HepG2 (cell line): ENCODE measurements around the gene COQ7. TPM values are rescaled to one million over a fixed set of nuclear protein-coding genes. Genes with fewer than 3 reads are reported as not detected.

ENCODE experiments used
- AHDC1 ChIP-seq: sonication (generic); formaldehyde crosslinking; IDR thresholded peaks from 2 replicates; pipeline ENCODE4 v1.5.1; 2020; ENCODE audit warnings: mild to moderate bottlenecking, missing genetic modification reagents, borderline replicate concordance
- CBFB ChIP-seq: sonication (generic); formaldehyde crosslinking; IDR thresholded peaks from 2 replicates; pipeline ENCODE4 v1.4.0; 2020; ENCODE audit warnings: missing genetic modification reagents
- CENPT ChIP-seq: sonication (generic); formaldehyde crosslinking; IDR thresholded peaks from 2 replicates; pipeline ENCODE4 v1.8.0; 2022; ENCODE audit warnings: low read depth, mild to moderate bottlenecking, moderate library complexity, missing genetic modification reagents
- ELF1 ChIP-seq: sonication (generic); formaldehyde crosslinking; IDR thresholded peaks from 2 replicates; pipeline ENCODE4 v1.4.0; 2020; ENCODE audit warnings: missing genetic modification reagents
- ETV6 ChIP-seq: sonication (generic); formaldehyde crosslinking; conservative IDR thresholded peaks from 2 replicates; pipeline ENCODE4 v1.4.0; 2020; ENCODE audit warnings: missing genetic modification reagents
- HCFC1 ChIP-seq: fragments of 150-350 bp; IDR thresholded peaks from 2 replicates; pipeline ENCODE4 v1.6.1; 2014; ENCODE audit warnings: low read depth, low read length
- MED8 ChIP-seq: sonication (generic); formaldehyde crosslinking; IDR thresholded peaks from 2 replicates; pipeline ENCODE4 v1.8.1; 2023; ENCODE audit warnings: mild to moderate bottlenecking, missing genetic modification reagents; ENCODE audit not compliant: insufficient replicate concordance
- NFRKB ChIP-seq: fragments of 450-650 bp; IDR thresholded peaks from 2 replicates; pipeline ENCODE4 v1.6.1; 2017
- RFX3 ChIP-seq: IDR thresholded peaks from 2 replicates; pipeline ENCODE4 v1.6.1; 2016; ENCODE audit warnings: missing biosample characterization, missing genetic modification reagents
- ZFP37 ChIP-seq: sonication (generic); formaldehyde crosslinking; IDR thresholded peaks from 2 replicates; pipeline ENCODE4 v1.4.0; 2020; ENCODE audit warnings: missing genetic modification reagents, borderline replicate concordance
- ZNF780A ChIP-seq: sonication (generic); formaldehyde crosslinking; IDR thresholded peaks from 2 replicates; pipeline ENCODE4 v1.8.0; 2022; ENCODE audit warnings: mild to moderate bottlenecking, missing genetic modification reagents, moderate library complexity
- polyA plus RNA-seq, 8 experiments: library from polyadenylated mRNA; depleted of rRNA in 3 of 8; stranded (reverse) in 7 of 8; unstranded in 1 of 8; fragments of >200 nt; fragmentation: Illumina TruSeq in 4 of 8; extraction: Trizol in 4 of 8; gene quantifications; 2 replicates each; pipeline versions ENCODE4 v1.2.1 to v1.2.3, GENCODE V29; 2011 to 2016; ENCODE audit warnings: low read depth in 4 of 8, missing spikeins in 1 of 8, mixed read lengths in 1 of 8; ENCODE audit not compliant: insufficient read depth in 1 of 8
- total RNA-seq, 5 experiments: library from RNA; depleted of rRNA; stranded (reverse); fragments of >200 nt; fragmentation: Illumina TruSeq; extraction: Trizol; gene quantifications; 2 replicates each; pipeline ENCODE4 v1.2.3, GENCODE V29; 2016; ENCODE audit warnings: low read depth in 1 of 5
- TF ChIP-seq, protein P1 (sequence below): sonication (generic); formaldehyde crosslinking; IDR thresholded peaks from 2 replicates; pipeline ENCODE4 v1.5.1; 2020; ENCODE audit warnings: mild to moderate bottlenecking, missing genetic modification reagents, moderate library complexity
- TF ChIP-seq, protein P2 (sequence below): IDR thresholded peaks from 2 replicates; pipeline ENCODE4 v1.6.1; 2012; ENCODE audit warnings: low read length, improper control_type of control experiment
- TF ChIP-seq, protein P3 (sequence below): sonication (generic); formaldehyde crosslinking; IDR thresholded peaks from 2 replicates; pipeline ENCODE4 v1.5.0; 2020; ENCODE audit warnings: missing genetic modification reagents, mild to moderate bottlenecking, borderline replicate concordance

Gene COQ7
- total and polyA plus RNA-seq, 2 of the 13 experiments (the other 11 are each of a cell fraction or from before 2014, with no cell fraction given): 20.1 to 45.7 TPM

DNA sequence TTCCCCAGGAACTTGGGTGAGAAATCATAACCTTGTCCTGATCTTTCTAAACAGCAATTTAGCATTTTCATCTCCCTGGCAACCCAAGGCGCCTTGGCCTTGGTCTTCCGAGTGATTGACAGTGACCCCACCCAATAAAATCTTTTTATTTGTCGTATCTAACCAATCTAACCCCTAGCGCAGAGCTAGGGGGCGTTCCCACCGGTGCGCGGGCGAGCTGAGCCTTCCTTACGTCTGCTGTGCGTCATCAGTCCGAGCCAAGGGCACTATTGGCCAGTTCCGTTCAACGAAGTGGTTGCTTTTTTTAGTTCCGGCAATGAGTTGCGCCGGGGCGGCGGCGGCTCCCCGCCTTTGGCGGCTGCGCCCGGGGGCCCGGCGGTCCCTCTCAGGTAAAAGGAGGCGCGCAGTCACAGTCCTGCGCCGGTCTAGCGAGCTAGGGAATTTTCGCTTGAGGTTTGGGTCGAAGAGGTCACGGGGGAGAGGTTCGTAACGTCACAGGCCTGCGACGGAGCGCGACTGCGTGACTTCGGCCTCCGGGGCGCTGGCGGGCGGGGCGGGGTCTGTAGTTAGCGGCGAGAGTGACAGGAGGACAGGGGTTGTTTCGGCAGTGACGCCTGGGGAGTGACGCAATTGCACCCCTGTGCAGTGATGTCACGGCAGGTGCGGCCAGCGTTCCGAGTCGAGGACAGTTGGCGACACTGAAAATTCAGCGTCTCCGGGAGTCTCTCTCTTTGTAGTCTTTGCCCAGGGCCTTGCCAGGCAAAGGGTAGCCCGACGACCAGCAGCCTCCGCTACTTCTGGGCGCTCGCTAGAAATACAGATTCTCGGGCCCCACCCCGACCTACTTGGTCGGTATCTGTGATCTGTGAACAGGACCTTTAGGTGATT, at the start of gene COQ7 (continued):
- TF ChIP-seq, protein P1, sequence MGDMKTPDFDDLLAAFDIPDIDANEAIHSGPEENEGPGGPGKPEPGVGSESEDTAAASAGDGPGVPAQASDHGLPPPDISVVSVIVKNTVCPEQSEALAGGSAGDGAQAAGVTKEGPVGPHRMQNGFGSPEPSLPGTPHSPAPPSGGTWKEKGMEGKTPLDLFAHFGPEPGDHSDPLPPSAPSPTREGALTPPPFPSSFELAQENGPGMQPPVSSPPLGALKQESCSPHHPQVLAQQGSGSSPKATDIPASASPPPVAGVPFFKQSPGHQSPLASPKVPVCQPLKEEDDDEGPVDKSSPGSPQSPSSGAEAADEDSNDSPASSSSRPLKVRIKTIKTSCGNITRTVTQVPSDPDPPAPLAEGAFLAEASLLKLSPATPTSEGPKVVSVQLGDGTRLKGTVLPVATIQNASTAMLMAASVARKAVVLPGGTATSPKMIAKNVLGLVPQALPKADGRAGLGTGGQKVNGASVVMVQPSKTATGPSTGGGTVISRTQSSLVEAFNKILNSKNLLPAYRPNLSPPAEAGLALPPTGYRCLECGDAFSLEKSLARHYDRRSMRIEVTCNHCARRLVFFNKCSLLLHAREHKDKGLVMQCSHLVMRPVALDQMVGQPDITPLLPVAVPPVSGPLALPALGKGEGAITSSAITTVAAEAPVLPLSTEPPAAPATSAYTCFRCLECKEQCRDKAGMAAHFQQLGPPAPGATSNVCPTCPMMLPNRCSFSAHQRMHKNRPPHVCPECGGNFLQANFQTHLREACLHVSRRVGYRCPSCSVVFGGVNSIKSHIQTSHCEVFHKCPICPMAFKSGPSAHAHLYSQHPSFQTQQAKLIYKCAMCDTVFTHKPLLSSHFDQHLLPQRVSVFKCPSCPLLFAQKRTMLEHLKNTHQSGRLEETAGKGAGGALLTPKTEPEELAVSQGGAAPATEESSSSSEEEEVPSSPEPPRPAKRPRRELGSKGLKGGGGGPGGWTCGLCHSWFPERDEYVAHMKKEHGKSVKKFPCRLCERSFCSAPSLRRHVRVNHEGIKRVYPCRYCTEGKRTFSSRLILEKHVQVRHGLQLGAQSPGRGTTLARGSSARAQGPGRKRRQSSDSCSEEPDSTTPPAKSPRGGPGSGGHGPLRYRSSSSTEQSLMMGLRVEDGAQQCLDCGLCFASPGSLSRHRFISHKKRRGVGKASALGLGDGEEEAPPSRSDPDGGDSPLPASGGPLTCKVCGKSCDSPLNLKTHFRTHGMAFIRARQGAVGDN: peak; percentile 97
- TF ChIP-seq CBFB: peak; percentile 87; the same call in 1 of the 2 replicates
- TF ChIP-seq NFRKB: no peak
- TF ChIP-seq ETV6: peak; percentile 76; the same call in 1 of the 2 replicates
- TF ChIP-seq HCFC1: peak; percentile 63
- no peak for TF ChIP-seq AHDC1
- TF ChIP-seq ZFP37 (CRISPR knock-in tag): no peak
- TF ChIP-seq, protein P2, sequence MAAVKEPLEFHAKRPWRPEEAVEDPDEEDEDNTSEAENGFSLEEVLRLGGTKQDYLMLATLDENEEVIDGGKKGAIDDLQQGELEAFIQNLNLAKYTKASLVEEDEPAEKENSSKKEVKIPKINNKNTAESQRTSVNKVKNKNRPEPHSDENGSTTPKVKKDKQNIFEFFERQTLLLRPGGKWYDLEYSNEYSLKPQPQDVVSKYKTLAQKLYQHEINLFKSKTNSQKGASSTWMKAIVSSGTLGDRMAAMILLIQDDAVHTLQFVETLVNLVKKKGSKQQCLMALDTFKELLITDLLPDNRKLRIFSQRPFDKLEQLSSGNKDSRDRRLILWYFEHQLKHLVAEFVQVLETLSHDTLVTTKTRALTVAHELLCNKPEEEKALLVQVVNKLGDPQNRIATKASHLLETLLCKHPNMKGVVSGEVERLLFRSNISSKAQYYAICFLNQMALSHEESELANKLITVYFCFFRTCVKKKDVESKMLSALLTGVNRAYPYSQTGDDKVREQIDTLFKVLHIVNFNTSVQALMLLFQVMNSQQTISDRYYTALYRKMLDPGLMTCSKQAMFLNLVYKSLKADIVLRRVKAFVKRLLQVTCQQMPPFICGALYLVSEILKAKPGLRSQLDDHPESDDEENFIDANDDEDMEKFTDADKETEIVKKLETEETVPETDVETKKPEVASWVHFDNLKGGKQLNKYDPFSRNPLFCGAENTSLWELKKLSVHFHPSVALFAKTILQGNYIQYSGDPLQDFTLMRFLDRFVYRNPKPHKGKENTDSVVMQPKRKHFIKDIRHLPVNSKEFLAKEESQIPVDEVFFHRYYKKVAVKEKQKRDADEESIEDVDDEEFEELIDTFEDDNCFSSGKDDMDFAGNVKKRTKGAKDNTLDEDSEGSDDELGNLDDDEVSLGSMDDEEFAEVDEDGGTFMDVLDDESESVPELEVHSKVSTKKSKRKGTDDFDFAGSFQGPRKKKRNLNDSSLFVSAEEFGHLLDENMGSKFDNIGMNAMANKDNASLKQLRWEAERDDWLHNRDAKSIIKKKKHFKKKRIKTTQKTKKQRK: no peak
- TF ChIP-seq, protein P3, sequence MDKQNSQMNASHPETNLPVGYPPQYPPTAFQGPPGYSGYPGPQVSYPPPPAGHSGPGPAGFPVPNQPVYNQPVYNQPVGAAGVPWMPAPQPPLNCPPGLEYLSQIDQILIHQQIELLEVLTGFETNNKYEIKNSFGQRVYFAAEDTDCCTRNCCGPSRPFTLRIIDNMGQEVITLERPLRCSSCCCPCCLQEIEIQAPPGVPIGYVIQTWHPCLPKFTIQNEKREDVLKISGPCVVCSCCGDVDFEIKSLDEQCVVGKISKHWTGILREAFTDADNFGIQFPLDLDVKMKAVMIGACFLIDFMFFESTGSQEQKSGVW (CRISPR knock-in tag): no peak
- peak; percentile 94 for TF ChIP-seq RFX3 (CRISPR knock-in tag)
- no peak; the same call in 1 of the 2 replicates for TF ChIP-seq ZNF780A (CRISPR knock-in tag)
- peak; percentile 82 for TF ChIP-seq ELF1 (CRISPR knock-in tag)
- no peak for TF ChIP-seq MED8 (CRISPR knock-in tag)
- TF ChIP-seq CENPT (CRISPR knock-in tag): 0 out of 2 replicates have a peak, but pooled peaks have one; percentile 65
